Naive B cell (primary cell): ENCODE measurements around the gene ATG14. TPM values are rescaled to one million over a fixed set of nuclear protein-coding genes. Genes with fewer than 3 reads are reported as not detected.
"Not testable (repeated sequence)": the region's sequence is repeated elsewhere in the genome, so short reads cannot be mapped to it uniquely, and the experiment has no call there.

Source experiments
- ATAC-seq, 2 donors: fragments of 150-1000 bp; cut with Tn5 transposase; 2 replicates each; pipeline ENCODE4 v1.10.0; 2021; ENCODE audit warnings: low read depth in 2 of 2, mild to moderate bottlenecking in 2 of 2, moderate library complexity in 2 of 2
- DNase-seq: peaks from one replicate; pipeline ENCODE4 v3.0.0; 2022
- H3K27ac Mint-ChIP-seq, 6 donors: one replicate each; pipeline ENCODE4 v1.8.0; 2020 to 2022; ENCODE audit warnings: mild to moderate bottlenecking in 6 of 6, mixed read lengths in 6 of 6, moderate library complexity in 5 of 6, inconsistent platforms in 2 of 6
- H3K27me3 Mint-ChIP-seq, 3 donors: one replicate each; pipeline ENCODE4 v1.8.0; 2021 to 2022; ENCODE audit warnings: mixed read lengths in 3 of 3, mild to moderate bottlenecking in 1 of 3
- H3K36me3 Mint-ChIP-seq, 2 donors: one replicate each; pipeline ENCODE4 v1.8.0; 2020 to 2022; ENCODE audit warnings: mixed read lengths in 2 of 2, inconsistent platforms in 1 of 2, mild to moderate bottlenecking in 1 of 2
- H3K4me1 Mint-ChIP-seq, 3 donors: one replicate each; pipeline ENCODE4 v1.8.0; 2020 to 2022; ENCODE audit warnings: mixed read lengths in 3 of 3, inconsistent platforms in 1 of 3, mild to moderate bottlenecking in 1 of 3, moderate library complexity in 1 of 3
- H3K4me3 Mint-ChIP-seq, 8 donors: one replicate each; pipeline ENCODE4 v1.8.0; 2020 to 2022; ENCODE audit warnings: mild to moderate bottlenecking in 8 of 8, mixed read lengths in 8 of 8, moderate library complexity in 8 of 8, inconsistent platforms in 2 of 8
- H3K9me3 Mint-ChIP-seq, 7 donors: one replicate each; pipeline ENCODE4 v1.8.0; 2020 to 2022; ENCODE audit warnings: mixed read lengths in 7 of 7, mild to moderate bottlenecking in 5 of 7, inconsistent platforms in 2 of 7, moderate library complexity in 1 of 7
- polyA plus RNA-seq, 6 donors: library from polyadenylated mRNA; unstranded; fragments of 300-500 nt; fragmentation: Illumina TruSeq; gene quantifications; one replicate each; pipeline ENCODE4 v1.2.3, GENCODE V29; 2021; ENCODE audit warnings: low read depth in 6 of 6

ATG14 gene
- polyA plus RNA-seq, 6 donors from 2014 or later = 2.0 to 5.1 (median 4.4) TPM

GRCh38 chr14:55423969-55424368, 12.3 kb upstream of the ATG14 start:
- no peaks in the 10 kb centered on the region for H3K9me3 Mint-ChIP-seq
- no peaks in the 10 kb centered on the region for H3K27me3 Mint-ChIP-seq
- H3K27ac Mint-ChIP-seq = peak overlapping the region in 1 of 6 donors; percentile 33
- no peaks in the 10 kb centered on the region for H3K4me1 Mint-ChIP-seq
- no peaks in the 10 kb centered on the region for H3K36me3 Mint-ChIP-seq
- DNase-seq = no peak
- no peak for ATAC-seq
- no peak overlapping the region for H3K4me3 Mint-ChIP-seq

GRCh38 chr14:55422338-55422737, 10.7 kb upstream of the ATG14 start:
- H3K4me3 Mint-ChIP-seq, H3K36me3 Mint-ChIP-seq, H3K9me3 Mint-ChIP-seq, DNase-seq, H3K4me1 Mint-ChIP-seq, ATAC-seq, H3K27ac Mint-ChIP-seq, H3K27me3 Mint-ChIP-seq: not testable (repeated sequence)

GRCh38 chr14:55419663-55420062, 8.0 kb upstream of the ATG14 start:
- no peak overlapping the region for H3K27ac Mint-ChIP-seq
- H3K9me3 Mint-ChIP-seq = no peaks in the 10 kb centered on the region
- H3K4me3 Mint-ChIP-seq = no peak overlapping the region
- no peaks in the 10 kb centered on the region for H3K4me1 Mint-ChIP-seq
- ATAC-seq = no peak
- no peak for DNase-seq
- H3K27me3 Mint-ChIP-seq = peaks cover 0 to 14% (median 5%) of the 10 kb centered on the region in 3 donors
- no peaks in the 10 kb centered on the region for H3K36me3 Mint-ChIP-seq

- Mint-ChIP-seq H3K4me1 (no peaks in the 10 kb centered on the region), H3K27ac (no peak overlapping the region), H3K36me3 (no peaks in the 10 kb centered on the region), H3K27me3 (peaks cover 0 to 14% (median 5%) of the 10 kb centered on the region in 3 donors), H3K4me3 (no peak overlapping the region), H3K9me3 (no peaks in the 10 kb centered on the region)
- DNase-seq = no peak
- ATAC-seq = no peak
Observed at GRCh38 chr14:55418411-55418810, 6.8 kb upstream of the ATG14 start.

- H3K27me3 Mint-ChIP-seq = peaks cover 0 to 14% (median 5%) of the 10 kb centered on the region in 3 donors
- H3K27ac Mint-ChIP-seq = no peak overlapping the region
- DNase-seq = no peak
- no peak overlapping the region for H3K4me3 Mint-ChIP-seq
- no peaks in the 10 kb centered on the region for H3K36me3 Mint-ChIP-seq
- no peaks in the 10 kb centered on the region for H3K4me1 Mint-ChIP-seq
- ATAC-seq = no peak
- no peaks in the 10 kb centered on the region for H3K9me3 Mint-ChIP-seq
Observed at GRCh38 chr14:55417955-55418354, 6.3 kb upstream of the ATG14 start.

- H3K4me1 Mint-ChIP-seq = peaks cover 0 to 7% (median 4%) of the 10 kb centered on the region in 3 donors
- no peak overlapping the region for H3K4me3 Mint-ChIP-seq
- H3K27me3 Mint-ChIP-seq = peaks cover 0 to 14% (median 5%) of the 10 kb centered on the region in 3 donors
- DNase-seq = no peak
- no peaks in the 10 kb centered on the region for H3K9me3 Mint-ChIP-seq
- no peak for ATAC-seq
- no peak overlapping the region for H3K27ac Mint-ChIP-seq
- H3K36me3 Mint-ChIP-seq = no peaks in the 10 kb centered on the region
Observed at GRCh38 chr14:55416866-55417265, 5.2 kb upstream of the ATG14 start.

GRCh38 chr14:55414551-55414950, 2.9 kb upstream of the ATG14 start:
- peaks cover 0 to 14% (median 5%) of the 10 kb centered on the region in 3 donors for H3K27me3 Mint-ChIP-seq
- DNase-seq (no peak), ATAC-seq (no peak)
- H3K27ac Mint-ChIP-seq = no peak overlapping the region
- no peaks in the 10 kb centered on the region for H3K9me3 Mint-ChIP-seq
- H3K4me1 Mint-ChIP-seq = peaks cover 5 to 25% (median 24%) of the 10 kb centered on the region in 3 donors
- no peak overlapping the region for H3K4me3 Mint-ChIP-seq
- H3K36me3 Mint-ChIP-seq = no peaks in the 10 kb centered on the region

GRCh38 chr14:55412676-55413075, 1.0 kb upstream of the ATG14 start:
- H3K36me3 Mint-ChIP-seq = no peaks in the 10 kb centered on the region
- DNase-seq (no peak), ATAC-seq (no peak)
- H3K4me1 Mint-ChIP-seq = peaks cover 16 to 41% (median 36%) of the 10 kb centered on the region in 3 donors
- H3K27me3 Mint-ChIP-seq = peaks cover 0 to 14% (median 5%) of the 10 kb centered on the region in 3 donors
- no peaks in the 10 kb centered on the region for H3K9me3 Mint-ChIP-seq
- H3K4me3 Mint-ChIP-seq = peak overlapping the region; percentile 64 to 96 (median 90)
- H3K27ac Mint-ChIP-seq = no peak overlapping the region

- ATAC-seq (no peak), DNase-seq (no peak)
- peaks cover 0 to 10% (median 5%) of the 10 kb centered on the region in 3 donors for H3K27me3 Mint-ChIP-seq
- no peaks in the 10 kb centered on the region for H3K9me3 Mint-ChIP-seq
- peaks cover 19 to 50% (median 40%) of the 10 kb centered on the region in 3 donors for H3K4me1 Mint-ChIP-seq
- peak overlapping the region in 5 of 6 donors; percentile 32 to 90 (median 76) for H3K27ac Mint-ChIP-seq
- H3K36me3 Mint-ChIP-seq = no peaks in the 10 kb centered on the region
- peak overlapping the region; percentile 86 to 96 (median 91) for H3K4me3 Mint-ChIP-seq
Observed at GRCh38 chr14:55410876-55411275, 754 bp downstream of the ATG14 start.

GRCh38 chr14:55404173-55404854, 7.3 kb downstream of the ATG14 start:
- H3K9me3 Mint-ChIP-seq = no peaks in the 10 kb centered on the region
- no peak for ATAC-seq
- H3K4me3 Mint-ChIP-seq = no peak overlapping the region
- H3K36me3 Mint-ChIP-seq = no peaks in the 10 kb centered on the region
- H3K27ac Mint-ChIP-seq = peak overlapping the region in 3 of 6 donors; percentile 12 to 67 (median 43)
- DNase-seq = no peak
- H3K27me3 Mint-ChIP-seq = no peaks in the 10 kb centered on the region
- H3K4me1 Mint-ChIP-seq = peaks cover 28 to 32% (median 28%) of the 10 kb centered on the region in 3 donors

- Mint-ChIP-seq H3K4me3 (no peak overlapping the region), H3K27me3 (no peaks in the 10 kb centered on the region), H3K4me1 (peaks cover 10 to 19% (median 15%) of the 10 kb centered on the region in 3 donors), H3K27ac (no peak overlapping the region), H3K36me3 (peaks cover 0 to 4% of the 10 kb centered on the region in 2 donors), H3K9me3 (peaks cover 0 to 1% (median 0%) of the 10 kb centered on the region in 7 donors)
- DNase-seq (no peak), ATAC-seq (no peak)
Observed at GRCh38 chr14:55401751-55402150, 9.9 kb downstream of the ATG14 start.

GRCh38 chr14:55399852-55400251, 11.8 kb downstream of the ATG14 start:
- no peak overlapping the region for H3K4me3 Mint-ChIP-seq
- H3K27ac Mint-ChIP-seq = peak overlapping the region in 1 of 6 donors; percentile 63
- peaks cover 0 to 1% (median 0%) of the 10 kb centered on the region in 7 donors for H3K9me3 Mint-ChIP-seq
- DNase-seq (no peak), ATAC-seq (no peak)
- H3K27me3 Mint-ChIP-seq = no peaks in the 10 kb centered on the region
- H3K4me1 Mint-ChIP-seq = peaks cover 9 to 15% (median 15%) of the 10 kb centered on the region in 3 donors
- H3K36me3 Mint-ChIP-seq = peaks cover 12% of the 10 kb centered on the region in 2 donors

GRCh38 chr14:55399183-55399582, 12.4 kb downstream of the ATG14 start:
- DNase-seq = no peak
- peaks cover 0 to 1% (median 0%) of the 10 kb centered on the region in 7 donors for H3K9me3 Mint-ChIP-seq
- ATAC-seq = no peak
- H3K27ac Mint-ChIP-seq = no peak overlapping the region
- peaks cover 12 to 17% of the 10 kb centered on the region in 2 donors for H3K36me3 Mint-ChIP-seq
- no peaks in the 10 kb centered on the region for H3K27me3 Mint-ChIP-seq
- peaks cover 3 to 9% (median 8%) of the 10 kb centered on the region in 3 donors for H3K4me1 Mint-ChIP-seq
- H3K4me3 Mint-ChIP-seq = no peak overlapping the region

- no peak overlapping the region for H3K27ac Mint-ChIP-seq
- no peaks in the 10 kb centered on the region for H3K27me3 Mint-ChIP-seq
- DNase-seq (no peak), ATAC-seq (no peak)
- peaks cover 0 to 1% (median 0%) of the 10 kb centered on the region in 7 donors for H3K9me3 Mint-ChIP-seq
- H3K36me3 Mint-ChIP-seq = peaks cover 12 to 17% of the 10 kb centered on the region in 2 donors
- no peak overlapping the region for H3K4me3 Mint-ChIP-seq
- H3K4me1 Mint-ChIP-seq = peaks cover 2 to 7% (median 5%) of the 10 kb centered on the region in 3 donors
Observed at GRCh38 chr14:55398679-55399078, 13.0 kb downstream of the ATG14 start.
